Right lobe of liver (tissue), 4 donors: ENCODE measurements around the gene GALNT13.

ENCODE experiments used
- CTCF ChIP-seq, 4 donors: fragments of 200-600 bp in 3 of 4; fragments of 450-650 bp in 1 of 4; IDR thresholded peaks; one replicate each; pipeline versions ENCODE4 v1.5.1 to v1.8.0; 2016 to 2022; ENCODE audit warnings: antibody characterized with exemption in 4 of 4, mild to moderate bottlenecking in 2 of 4
- POLR2A ChIP-seq: fragments of 450-650 bp; IDR thresholded peaks from one replicate; pipeline ENCODE4 v1.6.1; 2017; ENCODE audit warnings: antibody characterized with exemption, mild to moderate bottlenecking
- donor health status: DM: no; HTN: no; CAD: no.
- donor health status: DM: no; HTN: no; CAD: no.
- donor health status: DM: no; HTN: yes; CAD: no.

GRCh38 chr2:154203206-154203605 is 331.5 kb downstream of the GALNT13 start:
- TF ChIP-seq CTCF (IDR thresholded peaks at IDR 0.05) (no peak), POLR2A (no peak)
